H1 (cell line): ENCODE data around the gene TCEAL1. TPM values are rescaled to one million over a fixed set of nuclear protein-coding genes. Genes with fewer than 3 reads are reported as not detected.
"Not testable (repeated sequence)": the region's sequence is repeated elsewhere in the genome, so short reads cannot be mapped to it uniquely, and the experiment has no call there.

Experiments
- CTCF ChIA-PET: fragments of 300-600 bp; sonication (Branson Sonifier 250); formaldehyde crosslinking; loops from one replicate; lab custom pipeline; 2021; ENCODE audit not compliant: partially characterized antibody; lab: Charles Lee
- POLR2A ChIA-PET: fragments of 300-600 bp; sonication (Branson Sonifier 250); formaldehyde crosslinking; loops from one replicate; lab custom pipeline; 2021; ENCODE audit warnings: inconsistent platforms; ENCODE audit not compliant: partially characterized antibody; lab: Charles Lee
- DNase-seq, 2 experiments: peaks; one replicate each; pipeline versions ENCODE4 v3.0.0 to v3.0.0-alpha.2; 2010 to 2022; ENCODE audit warnings: low spot score in 2 of 2, low read depth in 1 of 2, mixed read lengths in 1 of 2
- FAIRE-seq: peaks from 2 replicates; lab custom pipeline; 2011; peaks lifted over from hg19 to GRCh38; lab: Jason Lieb, UNC
- H2AFZ ChIP-seq: 2 replicates; pipeline ENCODE4 v1.8.1; 2012; ENCODE audit warnings: low read length, inconsistent platforms
- H2AK5ac ChIP-seq: 2 replicates; pipeline ENCODE4 v1.6.1; 2013; ENCODE audit warnings: low read depth, low read length
- H2BK120ac ChIP-seq: replicated peaks from 2 replicates; pipeline ENCODE3; 2013; ENCODE audit warnings: low read depth, low read length, inconsistent platforms
- H2BK12ac ChIP-seq: 2 replicates; pipeline ENCODE4 v1.6.1; 2013; ENCODE audit warnings: low read depth, low read length
- H2BK15ac ChIP-seq: 2 replicates; pipeline ENCODE4 v1.6.1; 2013; ENCODE audit warnings: low read length
- H2BK20ac ChIP-seq: 2 replicates; pipeline ENCODE4 v1.6.1; 2013; ENCODE audit warnings: low read length
- H2BK5ac ChIP-seq: 2 replicates; pipeline ENCODE4 v1.6.1; 2013; ENCODE audit warnings: low read depth, low read length
- H3K14ac ChIP-seq: 2 replicates; pipeline ENCODE4 v1.6.1; 2013; ENCODE audit warnings: inconsistent platforms; ENCODE audit not compliant: insufficient read length
- H3K18ac ChIP-seq: 2 replicates; pipeline ENCODE4 v1.6.1; 2013; ENCODE audit warnings: low read length; ENCODE audit errors: extremely low read depth
- H3K23ac ChIP-seq: 2 replicates; pipeline ENCODE4 v1.6.1; 2013; ENCODE audit warnings: inconsistent platforms; ENCODE audit not compliant: insufficient read length
- H3K23me2 ChIP-seq: 2 replicates; pipeline ENCODE4 v1.6.1; 2013; ENCODE audit warnings: low read depth, low read length
- H3K27ac ChIP-seq: 2 replicates; pipeline ENCODE4 v1.6.1; 2011; ENCODE audit warnings: low read depth, low read length, inconsistent platforms
- H3K27me3 ChIP-seq, 4 experiments: replicated peaks in 1 of 4; 1 replicate in 1 of 4; 2 replicates in 3 of 4; pipeline versions ENCODE4 v1.6.1 to v1.8.1; 2011 to 2013; ENCODE audit warnings: low read length in 3 of 4, mild to moderate bottlenecking in 3 of 4, inconsistent platforms in 2 of 4, mixed read lengths in 2 of 4, moderate library complexity in 1 of 4; ENCODE audit not compliant: control insufficient read depth in 3 of 4, insufficient read depth in 3 of 4; ENCODE audit errors: extremely low read depth in 1 of 4
- H3K36me3 ChIP-seq, 4 experiments: 2 replicates each; pipeline versions ENCODE4 v1.6.1 to v1.8.1; 2011 to 2013; ENCODE audit warnings: mild to moderate bottlenecking in 4 of 4, low read length in 3 of 4, moderate library complexity in 2 of 4, control low read depth in 1 of 4, inconsistent platforms in 1 of 4; ENCODE audit not compliant: insufficient read depth in 4 of 4, control insufficient read depth in 2 of 4
- H3K4ac ChIP-seq: replicated peaks from 2 replicates; pipeline ENCODE3; 2013; ENCODE audit warnings: low read length, low read depth, mixed read lengths, inconsistent platforms; ENCODE audit not compliant: insufficient read length
- H3K4me1 ChIP-seq, 4 experiments: replicated peaks in 1 of 4; 1 replicate in 1 of 4; 2 replicates in 3 of 4; pipeline versions ENCODE4 v1.6.1 to v1.8.1; 2011 to 2013; ENCODE audit warnings: low read length in 3 of 4, inconsistent platforms in 2 of 4, mixed read lengths in 1 of 4; ENCODE audit not compliant: insufficient read depth in 4 of 4, control insufficient read depth in 3 of 4
- H3K4me2 ChIP-seq, 2 experiments: 2 replicates each; pipeline versions ENCODE4 v1.6.1 to v1.8.1; 2011 to 2013; ENCODE audit warnings: low read depth in 2 of 2, low read length in 2 of 2, control low read depth in 1 of 2, inconsistent platforms in 1 of 2, mild to moderate bottlenecking in 1 of 2; ENCODE audit not compliant: insufficient read depth in 1 of 2
- H3K4me3 ChIP-seq, 4 experiments: fragments of 200-600, 300-600 bp in 1 of 4; sonication (generic), shearing (Covaris generic), sonication (Bioruptor Twin) in 1 of 4; 2 replicates each; pipeline versions ENCODE4 v1.5.1 to v1.8.1; 2011 to 2016; ENCODE audit warnings: low read length in 4 of 4, low read depth in 3 of 4, control low read depth in 2 of 4, inconsistent platforms in 2 of 4, mild to moderate bottlenecking in 2 of 4, mixed read lengths in 1 of 4, moderate library complexity in 1 of 4; ENCODE audit not compliant: insufficient read depth in 2 of 4; ENCODE audit errors: extremely low read depth in 1 of 4
- H3K56ac ChIP-seq: replicated peaks from 2 replicates; pipeline ENCODE3; 2013; ENCODE audit warnings: low read depth, mild to moderate bottlenecking, mixed read lengths, low read length, inconsistent platforms; ENCODE audit not compliant: insufficient read length
- H3K79me1 ChIP-seq: 2 replicates; pipeline ENCODE4 v1.6.1; 2013; ENCODE audit warnings: low read depth, low read length, control low read depth
- H3K79me2 ChIP-seq, 2 experiments: 2 replicates each; pipeline versions ENCODE4 v1.6.1 to v1.8.1; 2012 to 2013; ENCODE audit warnings: low read length in 2 of 2, mild to moderate bottlenecking in 2 of 2, inconsistent platforms in 1 of 2; ENCODE audit not compliant: insufficient read depth in 2 of 2, control insufficient read depth in 1 of 2
- H3K9ac ChIP-seq, 4 experiments: replicated peaks in 1 of 4; 1 replicate in 1 of 4; 2 replicates in 3 of 4; pipeline versions ENCODE4 v1.6.1 to v1.8.1; 2011 to 2013; ENCODE audit warnings: low read depth in 3 of 4, low read length in 3 of 4, control low read depth in 2 of 4, mild to moderate bottlenecking in 2 of 4, moderate library complexity in 2 of 4, inconsistent platforms in 1 of 4; ENCODE audit errors: extremely low read depth in 1 of 4
- H3K9me3 ChIP-seq, 2 experiments: 2 replicates each; pipeline versions ENCODE4 v1.6.1 to v1.8.1; 2012 to 2013; ENCODE audit warnings: mild to moderate bottlenecking in 2 of 2, moderate library complexity in 2 of 2, control low read depth in 1 of 2, inconsistent platforms in 1 of 2, low read depth in 1 of 2, low read length in 1 of 2, mixed read lengths in 1 of 2; ENCODE audit not compliant: insufficient read depth in 2 of 2
- H4K20me1 ChIP-seq, 2 experiments: replicated peaks in 1 of 2; 2 replicates each; pipeline versions ENCODE3 to v1.8.1; 2011 to 2013; ENCODE audit warnings: inconsistent platforms in 2 of 2, low read length in 2 of 2, mild to moderate bottlenecking in 1 of 2; ENCODE audit not compliant: insufficient read depth in 2 of 2, control insufficient read depth in 1 of 2
- H4K5ac ChIP-seq: 2 replicates; pipeline ENCODE4 v1.6.1; 2013; ENCODE audit warnings: low read length, low read depth, mixed read lengths, inconsistent platforms; ENCODE audit not compliant: insufficient read length
- H4K8ac ChIP-seq: 2 replicates; pipeline ENCODE4 v1.8.0; 2013; ENCODE audit warnings: mild to moderate bottlenecking, moderate library complexity, low read length, inconsistent platforms; ENCODE audit not compliant: insufficient read depth; ENCODE audit errors: extremely low read depth
- H4K91ac ChIP-seq: replicated peaks from 2 replicates; pipeline ENCODE3; 2013; ENCODE audit warnings: low read length, mixed read lengths, inconsistent platforms; ENCODE audit not compliant: insufficient read length
- WGBS, 2 experiments: shearing (Covaris generic) in 1 of 2; methylation state at CpG; one replicate each; pipeline versions ENCODE4 v1.1.6 to v1.1.7; 2013 to 2015; ENCODE audit warnings: low lambda C conversion rate in 2 of 2, mixed read lengths in 2 of 2, inconsistent platforms in 1 of 2, low coverage in 1 of 2, missing lambda C conversion rate in 1 of 2; ENCODE audit not compliant: insufficient replicate concordance in 2 of 2, insufficient coverage in 1 of 2, insufficient read length in 1 of 2; ENCODE audit errors: extremely low coverage in 1 of 2, missing lambda C conversion rate in 1 of 2; 5-methylcytosine and 5-hydroxymethylcytosine counted together
- polyA plus RNA-seq, 7 experiments: library from polyadenylated mRNA; depleted of rRNA in 3 of 7; stranded (reverse) in 5 of 7; unstranded in 2 of 7; fragments of >200 nt in 5 of 7; fragments of 200-250 nt in 2 of 7; gene quantifications; 1 replicate in 5 of 7; 2 replicates in 1 of 7; 4 replicates in 1 of 7; pipeline versions ENCODE4 v1.2.1 to v1.2.3, GENCODE V29; 2011 to 2013; ENCODE audit warnings: missing spikeins in 2 of 7, mixed read lengths in 2 of 7
- total RNA-seq: library from RNA; stranded (reverse); fragmentation: NEBNext Ultra II Directional; extraction: Animal tissue kit (Norgen Biotek cat#: 25700); gene quantifications from 2 replicates; pipeline ENCODE4 v1.2.1, GENCODE V29; 2021

Gene TCEAL1
- total and polyA plus RNA-seq, 2 of the 8 experiments (the other 6 are each of a cell fraction or from before 2014, with no cell fraction given), result 3.9 to 4.1 TPM

DNA sequence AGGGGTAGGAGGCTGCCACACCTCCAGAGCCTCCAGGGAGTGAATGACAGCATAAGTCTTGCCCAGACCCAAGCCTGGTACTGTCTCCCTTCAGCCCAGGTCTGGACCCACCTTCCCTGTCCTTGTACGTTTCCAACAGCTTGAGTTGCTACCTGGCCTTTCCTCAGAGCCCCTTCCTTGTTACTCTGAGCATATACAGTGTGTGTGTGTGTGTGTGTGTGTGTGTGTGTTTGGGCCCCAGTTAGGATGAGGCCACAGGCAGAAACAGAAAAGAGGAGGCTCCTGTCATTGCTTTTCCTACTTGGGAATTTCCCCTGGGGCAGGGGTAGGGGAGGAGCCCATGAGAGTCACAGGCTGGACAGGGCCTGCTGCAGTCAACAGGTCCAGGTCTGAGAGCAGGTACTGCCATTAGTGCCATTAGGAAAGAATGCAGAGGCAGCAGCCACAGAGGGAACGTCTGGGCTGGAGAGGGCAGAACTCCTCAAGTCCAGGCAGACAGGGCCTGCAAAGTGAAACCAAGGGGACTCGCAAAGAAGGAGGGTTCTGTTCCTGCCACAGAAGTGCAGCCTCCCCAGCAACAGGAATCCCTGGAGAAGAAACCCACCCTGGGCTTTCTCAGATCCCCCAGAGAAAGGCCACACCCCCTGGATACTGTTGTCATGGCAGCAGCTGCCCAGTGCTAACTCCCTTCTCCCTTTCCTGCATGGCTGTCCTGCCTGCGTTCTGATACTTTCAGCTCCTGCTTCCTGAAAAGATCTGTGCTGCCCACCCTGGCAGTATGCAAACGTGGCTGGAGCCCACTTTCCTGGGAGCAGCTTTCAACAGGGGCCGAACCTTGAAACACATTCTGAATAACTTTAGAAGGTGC, 9.9 kb downstream of the TCEAL1 start:
- H3K9ac ChIP-seq, H2BK120ac ChIP-seq, H3K4me2 ChIP-seq, H2AK5ac ChIP-seq, H3K9me3 ChIP-seq, H3K23ac ChIP-seq, H2BK12ac ChIP-seq, H3K27me3 ChIP-seq, H4K8ac ChIP-seq, H3K23me2 ChIP-seq, H3K14ac ChIP-seq, H3K4ac ChIP-seq, H2BK15ac ChIP-seq, H4K5ac ChIP-seq, H3K36me3 ChIP-seq, H2AFZ ChIP-seq, H3K79me2 ChIP-seq, H4K20me1 ChIP-seq, CTCF ChIA-PET, H2BK5ac ChIP-seq, H3K27ac ChIP-seq, H3K79me1 ChIP-seq, H3K4me3 ChIP-seq, H3K4me1 ChIP-seq, H2BK20ac ChIP-seq, H4K91ac ChIP-seq, H3K56ac ChIP-seq, H3K18ac ChIP-seq: not testable (repeated sequence)
- 46% methylated on average over 4 of the region's 6 CpGs; no CpG with 5 or more reads in 1 of the 2 experiments for WGBS, 2 experiments
- peak in 1 of 2 experiments; percentile 67 for DNase-seq
- POLR2A ChIA-PET, result interaction anchor here (2.3 kb wide), 1 partner anchor 9 kb away, joined by 7 read pairs; the partner anchor contains the start of gene TCEAL1
- FAIRE-seq, result peak; percentile 78
